ENCODE data around the gene WDR4.

GRCh38 chr21:42913476-42913875 is 34.1 kb upstream of the WDR4 start:
- no peak for TF ChIP-seq MAZ (IDR thresholded peaks at IDR 0.05; ENCODE audit: borderline replicate concordance, low read depth, low read length)
- TF ChIP-seq CTCF (conservative IDR thresholded peaks at IDR 0.05; ENCODE audit: low read depth, low read length): no peak
- no peak for TF ChIP-seq USF2 (IDR thresholded peaks at IDR 0.05; ENCODE audit: low read depth, low read length)
- TF ChIP-seq POLR2A (IDR thresholded peaks at IDR 0.05; ENCODE audit: low read depth, low read length): no peak
- TF ChIP-seq RAD21 (IDR thresholded peaks at IDR 0.05; ENCODE audit: low read length): no peak
- no peak for TF ChIP-seq BHLHE40 (IDR thresholded peaks at IDR 0.05; ENCODE audit: low read depth, low read length)
- TF ChIP-seq CEBPB (IDR thresholded peaks at IDR 0.05; ENCODE audit: low read depth, low read length): no peak
